GM12891 (cell line): Measurements from ENCODE around the gene BLCAP.
"Not testable (repeated sequence)": the region's sequence is repeated elsewhere in the genome, so short reads cannot be mapped to it uniquely, and the experiment has no call there.

Source experiments
- DNase-seq: peaks from one replicate; pipeline ENCODE4 v3.0.0; 2011; ENCODE audit warnings: low spot score; ENCODE audit not compliant: insufficient read length
- FAIRE-seq: peaks from 2 replicates; lab custom pipeline; 2011; peaks lifted over from hg19 to GRCh38; lab: Jason Lieb, UNC
- PAX5 ChIP-seq: IDR thresholded peaks from 2 replicates; pipeline ENCODE4 v1.6.1; 2011; ENCODE audit warnings: low read length, moderate library complexity, mild to moderate bottlenecking; ENCODE audit not compliant: insufficient read depth, severe bottlenecking
- POLR2A ChIP-seq: IDR thresholded peaks from 2 replicates; pipeline ENCODE4 v1.6.1; 2011; ENCODE audit warnings: low read depth, low read length, control low read depth
- POLR2AphosphoS5 ChIP-seq: IDR thresholded peaks from 2 replicates; pipeline ENCODE4 v1.6.1; 2011; ENCODE audit warnings: low read depth, low read length, control low read depth
- POU2F2 ChIP-seq: IDR thresholded peaks from 2 replicates; pipeline ENCODE4 v1.6.1; 2011; ENCODE audit warnings: low read depth, mild to moderate bottlenecking, control low read depth, low read length, moderate library complexity
- SPI1 ChIP-seq: IDR thresholded peaks from 2 replicates; pipeline ENCODE4 v1.6.1; 2011; ENCODE audit warnings: low read depth, low read length, control low read depth
- TAF1 ChIP-seq: IDR thresholded peaks from 2 replicates; pipeline ENCODE4 v1.6.1; 2011; ENCODE audit warnings: low read depth, low read length, control low read depth

The BLCAP gene

GRCh38 chr20:37558306-37558705, 30.6 kb upstream of the BLCAP start:
- DNase-seq (no peak), FAIRE-seq (no peak)
- TF ChIP-seq TAF1 (no peak), POU2F2 (no peak), POLR2A (no peak), PAX5 (no peak), SPI1 (no peak)

DNA sequence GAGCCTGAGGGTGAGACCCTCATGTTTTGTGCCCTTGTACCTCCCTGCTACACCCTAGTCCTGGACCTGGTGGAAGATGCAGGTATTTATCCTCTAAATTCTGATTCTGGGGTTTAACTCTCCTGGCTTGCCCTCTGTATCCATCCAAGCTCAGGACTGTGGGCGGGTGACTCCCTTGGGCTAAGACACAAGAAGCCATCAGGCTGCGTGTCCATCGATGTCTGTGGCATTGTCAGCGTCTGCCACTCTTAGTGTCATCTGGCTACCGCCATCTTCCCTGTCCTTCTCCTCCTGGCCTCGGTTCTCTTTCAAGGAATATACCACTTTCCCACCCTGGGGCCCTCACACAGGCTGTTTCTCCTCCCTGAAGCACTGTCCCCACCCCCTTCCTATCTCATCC, 28.9 kb upstream of the BLCAP start:
- FAIRE-seq (no peak), DNase-seq (no peak)
- no peak for TF ChIP-seq POLR2A
- no peak for TF ChIP-seq SPI1
- TF ChIP-seq TAF1, result no peak
- TF ChIP-seq PAX5, result no peak
- no peak for TF ChIP-seq POLR2AphosphoS5
- no peak for TF ChIP-seq POU2F2

- DNase-seq, FAIRE-seq: not testable (repeated sequence)
Measured at GRCh38 chr20:37554721-37555298, 27.1 kb upstream of the BLCAP start.

GRCh38 chr20:37552415-37552814, 24.7 kb upstream of the BLCAP start:
- TF ChIP-seq POU2F2, result no peak
- TF ChIP-seq TAF1, result no peak
- no peak for TF ChIP-seq PAX5
- no peak for TF ChIP-seq SPI1
- TF ChIP-seq POLR2AphosphoS5, result no peak
- no peak for TF ChIP-seq POLR2A
- no peak for DNase-seq
- FAIRE-seq, result no peak

- FAIRE-seq, DNase-seq: not testable (repeated sequence)
Measured at GRCh38 chr20:37551660-37552059, 24.0 kb upstream of the BLCAP start.

GRCh38 chr20:37550101-37550920, 22.6 kb upstream of the BLCAP start:
- DNase-seq, FAIRE-seq: not testable (repeated sequence)

GRCh38 chr20:37547912-37548311, 20.2 kb upstream of the BLCAP start:
- TF ChIP-seq PAX5, result no peak
- TF ChIP-seq POLR2AphosphoS5, result no peak
- no peak for TF ChIP-seq TAF1
- no peak for TF ChIP-seq POLR2A
- no peak for TF ChIP-seq POU2F2
- FAIRE-seq (no peak), DNase-seq (no peak)

DNA sequence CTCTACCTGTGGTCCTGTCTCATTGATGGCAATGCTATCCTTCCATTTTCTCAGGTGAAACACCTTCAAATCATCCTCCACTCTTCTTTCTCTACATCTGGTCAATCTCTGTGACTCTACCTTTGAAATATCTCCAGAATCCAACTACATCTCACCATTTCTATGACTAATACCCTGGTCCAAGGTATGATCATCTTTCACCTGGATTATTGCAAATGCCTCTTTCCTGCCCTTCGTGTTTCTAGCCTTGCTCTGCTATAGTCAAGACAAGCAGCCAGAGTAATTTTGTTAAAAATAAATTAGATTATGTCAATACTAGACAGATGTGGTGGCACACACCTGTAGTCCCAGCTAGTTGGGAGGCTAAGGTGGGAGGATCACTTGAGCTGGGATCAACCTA, 17.8 kb upstream of the BLCAP start:
- no peak for DNase-seq
- FAIRE-seq, result no peak
- TF ChIP-seq SPI1 (no peak), POLR2A (no peak), PAX5 (no peak), TAF1 (no peak), POU2F2 (no peak), POLR2AphosphoS5 (no peak)

- TF ChIP-seq POLR2A (no peak), POLR2AphosphoS5 (no peak), SPI1 (no peak), TAF1 (no peak), POU2F2 (no peak), PAX5 (no peak)
- FAIRE-seq (no peak), DNase-seq (no peak)
Measured at GRCh38 chr20:37544386-37544785, 16.7 kb upstream of the BLCAP start.

DNA sequence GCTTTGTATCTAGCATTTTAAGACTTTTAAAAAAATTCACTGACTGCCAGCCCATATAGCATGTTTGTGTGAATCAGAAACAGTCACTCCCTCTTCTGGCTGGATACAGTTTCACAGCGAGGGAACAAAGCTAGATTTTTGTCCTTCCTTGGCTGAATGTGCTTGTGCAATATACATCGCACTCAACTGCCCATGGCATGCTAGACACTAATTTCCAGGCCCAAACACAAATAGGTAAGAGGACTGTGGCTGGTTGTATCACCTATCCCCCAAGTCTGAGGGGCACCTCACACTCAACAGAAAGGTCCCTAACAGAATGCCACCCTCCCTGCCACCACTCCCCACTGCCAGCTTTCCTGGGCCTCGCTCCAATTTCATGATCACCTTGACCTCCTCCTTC, 16.2 kb upstream of the BLCAP start:
- no peak for TF ChIP-seq POLR2A
- no peak for TF ChIP-seq TAF1
- no peak for TF ChIP-seq SPI1
- no peak for TF ChIP-seq PAX5
- no peak for TF ChIP-seq POLR2AphosphoS5
- TF ChIP-seq POU2F2, result no peak
- FAIRE-seq (no peak), DNase-seq (no peak)

GRCh38 chr20:37542281-37542680, 14.6 kb upstream of the BLCAP start:
- DNase-seq (no peak), FAIRE-seq (no peak)
- no peak for TF ChIP-seq POLR2AphosphoS5
- no peak for TF ChIP-seq POU2F2
- TF ChIP-seq PAX5, result no peak
- TF ChIP-seq SPI1, result no peak
- no peak for TF ChIP-seq TAF1
- TF ChIP-seq POLR2A, result no peak
